AG09309 (cell line): ENCODE results near the gene ZSWIM8.

ENCODE experiments used
- DNase-seq: peaks from one replicate; pipeline ENCODE4 v3.0.0-alpha.2; 2010; ENCODE audit warnings: low read depth
- H3K4me3 ChIP-seq: 2 replicates; pipeline ENCODE4 v1.5.1; 2011; ENCODE audit warnings: mild to moderate bottlenecking, low read depth, low read length, moderate library complexity; ENCODE audit not compliant: control insufficient read depth
- CTCF ChIP-seq: IDR thresholded peaks from 2 replicates; pipeline ENCODE4 v1.5.1; 2011; ENCODE audit warnings: mild to moderate bottlenecking, low read depth, low read length, inconsistent platforms; ENCODE audit not compliant: insufficient read depth, control insufficient read depth; ENCODE audit errors: missing control alignments

Gene ZSWIM8

GRCh38 chr10:73772281-73773151 lies 12.9 kb upstream of the ZSWIM8 start:
- TF ChIP-seq CTCF, result no peak
- DNase-seq, result peak; percentile 37
- H3K4me3 ChIP-seq, result peak overlapping the region; percentile 82

DNA sequence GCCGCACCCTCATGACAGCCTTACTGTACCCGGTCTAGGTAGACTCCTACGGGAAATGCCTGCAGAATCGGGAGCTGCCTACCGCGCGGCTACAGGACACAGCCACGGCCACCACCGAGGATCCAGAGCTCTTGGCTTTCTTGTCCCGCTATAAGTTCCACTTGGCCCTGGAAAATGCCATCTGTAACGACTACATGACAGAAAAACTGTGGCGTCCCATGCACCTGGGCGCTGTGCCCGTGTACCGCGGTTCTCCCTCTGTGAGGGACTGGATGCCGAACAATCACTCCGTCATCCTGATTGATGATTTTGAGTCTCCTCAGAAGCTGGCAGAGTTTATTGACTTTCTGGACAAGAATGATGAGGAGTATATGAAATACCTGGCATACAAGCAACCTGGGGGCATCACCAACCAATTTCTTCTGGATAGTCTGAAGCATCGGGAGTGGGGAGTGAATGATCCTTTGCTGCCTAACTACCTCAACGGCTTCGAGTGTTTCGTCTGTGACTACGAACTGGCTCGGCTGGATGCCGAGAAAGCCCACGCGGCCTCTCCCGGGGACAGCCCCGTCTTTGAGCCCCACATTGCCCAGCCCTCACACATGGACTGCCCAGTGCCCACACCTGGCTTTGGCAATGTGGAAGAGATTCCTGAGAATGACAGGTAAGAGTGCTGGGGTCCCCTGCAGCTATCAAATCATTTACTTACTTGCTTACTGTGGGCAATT lies 12.1 kb upstream of the ZSWIM8 start:
- no peak for TF ChIP-seq CTCF
- DNase-seq, result no peak
- peak overlapping the region; percentile 82 for H3K4me3 ChIP-seq

DNA sequence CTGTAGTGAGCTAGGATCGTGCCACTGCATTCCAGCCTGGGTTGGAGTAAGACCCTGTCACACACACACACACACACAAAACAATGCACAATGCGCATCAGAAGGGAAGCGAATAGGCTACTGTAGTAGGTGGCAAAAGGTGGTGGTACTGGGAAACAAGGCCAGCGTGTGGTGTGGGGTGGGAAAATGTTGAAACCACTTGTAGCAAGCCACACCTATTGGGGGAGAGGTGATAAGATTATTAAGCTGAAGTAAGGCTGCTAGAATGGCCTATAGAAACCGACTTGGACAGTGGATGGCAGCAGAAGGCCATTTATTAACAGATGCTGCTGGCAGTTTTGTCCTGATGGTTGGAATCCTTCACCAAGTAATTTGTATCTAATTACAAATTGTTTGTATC lies 10.8 kb upstream of the ZSWIM8 start:
- no peak for DNase-seq
- TF ChIP-seq CTCF, result no peak
- peak overlapping the region; percentile 82 for H3K4me3 ChIP-seq

GRCh38 chr10:73779018-73779417 lies 6.4 kb upstream of the ZSWIM8 start:
- TF ChIP-seq CTCF, result no peak
- DNase-seq, result no peak
- H3K4me3 ChIP-seq, result no peak overlapping the region

DNA sequence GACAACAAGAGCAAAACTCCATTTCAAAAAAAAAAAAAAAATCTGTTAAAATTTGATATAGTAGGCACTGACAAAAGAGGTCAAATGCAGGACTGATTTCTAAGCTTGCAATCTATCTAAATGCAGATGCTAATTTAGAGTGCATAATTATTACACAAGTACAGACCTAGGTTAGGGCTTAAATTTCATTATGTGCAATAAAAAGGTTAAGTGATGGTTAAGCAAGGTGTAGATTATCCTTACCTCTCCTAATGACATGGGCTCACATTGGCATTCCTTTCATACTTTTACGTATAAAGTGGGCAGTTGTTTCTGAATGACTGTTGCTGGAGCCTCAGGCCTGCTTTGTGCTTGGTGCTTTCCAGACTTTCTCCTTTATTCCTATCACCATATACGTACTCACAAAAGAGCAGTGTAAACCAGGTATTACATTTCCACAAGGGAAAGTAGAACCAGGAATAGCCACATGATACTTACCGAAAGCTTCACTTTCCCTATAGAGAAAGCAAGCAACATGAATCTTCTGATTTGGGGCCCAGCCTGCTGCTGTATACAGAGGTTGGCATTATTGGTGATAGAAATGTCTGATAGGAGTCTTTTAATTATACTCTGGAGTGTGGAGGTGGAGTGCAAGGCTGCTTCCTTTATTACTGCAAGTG lies 5.7 kb upstream of the ZSWIM8 start:
- H3K4me3 ChIP-seq, result no peak overlapping the region
- no peak for TF ChIP-seq CTCF
- no peak for DNase-seq

DNA sequence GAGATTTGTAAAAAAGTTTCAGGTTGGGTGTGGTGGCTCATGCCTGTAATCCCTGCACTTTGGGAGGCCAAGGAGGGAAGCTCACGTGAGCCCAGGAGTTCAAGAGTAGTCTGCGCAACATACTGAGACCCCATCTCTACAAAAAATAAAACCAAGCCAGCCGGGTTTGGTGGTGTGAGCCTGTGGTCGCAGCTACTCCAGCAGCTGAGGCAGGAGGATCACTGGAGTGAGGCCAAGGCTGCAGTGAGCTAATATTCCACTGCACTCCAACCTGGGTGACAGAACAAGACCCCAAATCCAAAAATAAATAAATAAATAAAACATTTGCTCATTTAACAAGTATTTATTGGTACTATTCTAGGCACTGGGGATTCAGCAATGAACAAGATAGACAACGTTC lies 5.1 kb upstream of the ZSWIM8 start:
- no peak overlapping the region for H3K4me3 ChIP-seq
- no peak for TF ChIP-seq CTCF
- no peak for DNase-seq
